Measurements from ENCODE around the gene MGAT4A. TPM values are rescaled to one million over a fixed set of nuclear protein-coding genes. Genes with fewer than 3 reads are reported as not detected.

Gene MGAT4A
- total RNA-seq, 1 donor from 2014 or later, result 20.6 TPM

- no peak overlapping the region for H3K27ac ChIP-seq
- no peaks in the 10 kb centered on the region for H3K36me3 ChIP-seq
- TF ChIP-seq POLR2A (IDR thresholded peaks at IDR 0.05), result no peak
- no peak for TF ChIP-seq POLR2AphosphoS5 (IDR thresholded peaks at IDR 0.05; ENCODE audit: insufficient read depth in 1 of 2, low read depth in 1 of 2)
- no peak for TF ChIP-seq CTCF (IDR thresholded peaks at IDR 0.05)
- DNase-seq (ENCODE audit: extremely low spot score in 2 of 2), result no peak
- H3K4me3 ChIP-seq, result no peak overlapping the region
- no peaks in the 10 kb centered on the region for H3K27me3 ChIP-seq
- H3K4me1 ChIP-seq, result no peaks in the 10 kb centered on the region
- intact Hi-C loops (cut with DNase I), result no loop called here
- peaks cover 3% of the 10 kb centered on the region for H3K9me3 ChIP-seq
These were observed 46.1 kb upstream of the MGAT4A start for GRCh38 chr2:98777076-98777475.

GRCh38 chr2:98776136-98776535 is 45.2 kb upstream of the MGAT4A start:
- intact Hi-C loops (cut with DNase I), result no loop called here
- TF ChIP-seq POLR2AphosphoS5 (IDR thresholded peaks at IDR 0.05; ENCODE audit: insufficient read depth in 1 of 2, low read depth in 1 of 2), result no peak
- TF ChIP-seq POLR2A (IDR thresholded peaks at IDR 0.05), result no peak
- TF ChIP-seq CTCF (IDR thresholded peaks at IDR 0.05), result no peak

GRCh38 chr2:98775146-98775986 is 44.4 kb upstream of the MGAT4A start:
- no peaks in the 10 kb centered on the region for H3K4me1 ChIP-seq
- H3K4me3 ChIP-seq, result no peak overlapping the region
- H3K27ac ChIP-seq, result no peak overlapping the region
- H3K9me3 ChIP-seq, result no peaks in the 10 kb centered on the region
- H3K36me3 ChIP-seq, result no peaks in the 10 kb centered on the region
- intact Hi-C loops (cut with DNase I), result no loop called here
- DNase-seq (ENCODE audit: extremely low spot score in 2 of 2), result no peak
- TF ChIP-seq POLR2AphosphoS5 (IDR thresholded peaks at IDR 0.05; ENCODE audit: insufficient read depth in 1 of 2, low read depth in 1 of 2) (no peak), POLR2A (IDR thresholded peaks at IDR 0.05) (no peak)
- no peaks in the 10 kb centered on the region for H3K27me3 ChIP-seq

More at GRCh38 chr2:98776136-98776535, 45.2 kb upstream of the MGAT4A start:
- no peaks in the 10 kb centered on the region for H3K27me3 ChIP-seq
- H3K36me3 ChIP-seq, result no peaks in the 10 kb centered on the region
- no peak overlapping the region for H3K4me3 ChIP-seq
- H3K9me3 ChIP-seq, result no peaks in the 10 kb centered on the region
- no peaks in the 10 kb centered on the region for H3K4me1 ChIP-seq
- no peak overlapping the region for H3K27ac ChIP-seq
- DNase-seq (ENCODE audit: extremely low spot score in 2 of 2), result no peak

- Histone ChIP-seq H3K4me1 (peaks cover 5% of the 10 kb centered on the region), H3K36me3 (no peaks in the 10 kb centered on the region), H3K4me3 (no peak overlapping the region), H3K27me3 (no peaks in the 10 kb centered on the region), H3K9me3 (no peaks in the 10 kb centered on the region), H3K27ac (no peak overlapping the region)
- TF ChIP-seq POLR2A (IDR thresholded peaks at IDR 0.05) (no peak), CTCF (IDR thresholded peaks at IDR 0.05) (no peak), POLR2AphosphoS5 (IDR thresholded peaks at IDR 0.05; ENCODE audit: insufficient read depth in 1 of 2, low read depth in 1 of 2) (no peak)
- intact Hi-C loops (cut with DNase I), result no loop called here
- DNase-seq (ENCODE audit: extremely low spot score in 2 of 2), result no peak
These were observed 43.0 kb upstream of the MGAT4A start for GRCh38 chr2:98773907-98774306.

GRCh38 chr2:98773169-98773568 is 42.2 kb upstream of the MGAT4A start:
- intact Hi-C loops (cut with DNase I), result no loop called here
- H3K36me3 ChIP-seq, result no peaks in the 10 kb centered on the region
- no peak for DNase-seq (ENCODE audit: extremely low spot score in 2 of 2)
- TF ChIP-seq CTCF (IDR thresholded peaks at IDR 0.05) (no peak), POLR2A (IDR thresholded peaks at IDR 0.05) (no peak), POLR2AphosphoS5 (IDR thresholded peaks at IDR 0.05; ENCODE audit: insufficient read depth in 1 of 2, low read depth in 1 of 2) (no peak)
- H3K4me1 ChIP-seq, result peaks cover 5% of the 10 kb centered on the region
- no peak overlapping the region for H3K4me3 ChIP-seq
- H3K27me3 ChIP-seq, result no peaks in the 10 kb centered on the region
- no peak overlapping the region for H3K27ac ChIP-seq
- H3K9me3 ChIP-seq, result no peaks in the 10 kb centered on the region

Measured in vagina (tissue), 2 donors.